Neural cell (in vitro differentiated cells): ENCODE measurements around the gene BMPR1A. TPM values are rescaled to one million over a fixed set of nuclear protein-coding genes. Genes with fewer than 3 reads are reported as not detected.

Experiments
- H2AFZ ChIP-seq: fragments of 200-600, 300-800 bp; sonication (generic), shearing (Covaris generic); 2 replicates; pipeline ENCODE4 v1.6.0; 2014; ENCODE audit warnings: low read depth, mild to moderate bottlenecking, antibody characterized with exemption, low read length, moderate library complexity
- H3F3A ChIP-seq: fragments of 200-600 bp; shearing (Covaris generic); 2 replicates; pipeline ENCODE4 v1.6.1; 2016; ENCODE audit warnings: mild to moderate bottlenecking, moderate library complexity, mixed read lengths, antibody characterized with exemption, low read length; ENCODE audit not compliant: insufficient read depth, poor library complexity, severe bottlenecking
- H3K27ac ChIP-seq: fragments of 200-600, 300-800 bp; sonication (generic), shearing (Covaris generic); 2 replicates; pipeline ENCODE4 v1.5.1; 2014; ENCODE audit warnings: mild to moderate bottlenecking, low read length, moderate library complexity
- H3K27me3 ChIP-seq: fragments of 300-800, 200-600 bp; sonication (generic), shearing (Covaris generic); 2 replicates; pipeline ENCODE4 v1.6.0; 2014; ENCODE audit warnings: mild to moderate bottlenecking, low read depth, low read length, moderate library complexity; ENCODE audit not compliant: insufficient read depth
- H3K36me3 ChIP-seq: fragments of 300-800, 200-600 bp; sonication (generic), shearing (Covaris generic); 2 replicates; pipeline ENCODE4 v1.5.1; 2014; ENCODE audit warnings: mild to moderate bottlenecking, antibody characterized with exemption, low read length, moderate library complexity; ENCODE audit not compliant: insufficient read depth
- H3K4me2 ChIP-seq: fragments of 300-800, 200-600 bp; sonication (generic), shearing (Covaris generic); 2 replicates; pipeline ENCODE4 v1.6.0; 2014; ENCODE audit warnings: mild to moderate bottlenecking, low read length
- H3K4me3 ChIP-seq: fragments of 300-800, 200-600 bp; sonication (generic), shearing (Covaris generic); 2 replicates; pipeline ENCODE4 v1.5.1; 2014; ENCODE audit warnings: mild to moderate bottlenecking, low read length, moderate library complexity
- H3K79me2 ChIP-seq: fragments of 200-600 bp; shearing (Covaris generic); replicated peaks from 2 replicates; pipeline ENCODE4 v1.6.0; 2014; ENCODE audit warnings: mild to moderate bottlenecking, low read length, moderate library complexity; ENCODE audit not compliant: insufficient read depth
- H3K9ac ChIP-seq: fragments of 300-800, 200-600 bp; sonication (generic), shearing (Covaris generic); 2 replicates; pipeline ENCODE4 v1.6.1; 2016; ENCODE audit warnings: mild to moderate bottlenecking, low read length, mixed read lengths
- H3K9me2 ChIP-seq: fragments of 200-600 bp; shearing (Covaris generic); 2 replicates; pipeline ENCODE4 v1.6.1; 2016; ENCODE audit warnings: mild to moderate bottlenecking, low read length, mixed read lengths; ENCODE audit not compliant: insufficient read depth
- H3K9me3 ChIP-seq: fragments of 200-600, 300-800 bp; sonication (generic), shearing (Covaris generic); 2 replicates; pipeline ENCODE4 v1.6.1; 2016; ENCODE audit warnings: mild to moderate bottlenecking, mixed run types, low read length, moderate library complexity, mixed read lengths
- H4K20me1 ChIP-seq: fragments of 200-600 bp; shearing (Covaris generic); 2 replicates; pipeline ENCODE4 v1.6.1; 2016; ENCODE audit warnings: mild to moderate bottlenecking, mixed run types; ENCODE audit not compliant: insufficient read depth
- EP300 ChIP-seq: fragments of 450-650 bp; conservative IDR thresholded peaks from 2 replicates; pipeline ENCODE4 v1.6.1; 2014; ENCODE audit warnings: antibody characterized with exemption, mild to moderate bottlenecking, moderate library complexity; ENCODE audit not compliant: poor library complexity, severe bottlenecking
- EZH2 ChIP-seq: fragments of 200-600, 300-800 bp; shearing (Covaris generic), sonication (generic); IDR thresholded peaks from 2 replicates; pipeline ENCODE4 v1.6.1; 2014; ENCODE audit warnings: antibody characterized with exemption, low read length, borderline replicate concordance, mild to moderate bottlenecking; ENCODE audit not compliant: insufficient read depth, poor library complexity, severe bottlenecking
- MXI1 ChIP-seq: fragments of 450-650 bp; conservative IDR thresholded peaks from 2 replicates; pipeline ENCODE4 v1.6.1; 2014; ENCODE audit warnings: antibody characterized with exemption, mild to moderate bottlenecking; ENCODE audit not compliant: poor library complexity, severe bottlenecking
- POLR2AphosphoS5 ChIP-seq: IDR thresholded peaks from 2 replicates; pipeline ENCODE4 v1.6.1; 2012
- RAD21 ChIP-seq: fragments of 450-650 bp; conservative IDR thresholded peaks from 2 replicates; pipeline ENCODE4 v1.6.1; 2014; ENCODE audit warnings: antibody characterized with exemption, mild to moderate bottlenecking, moderate library complexity
- SMC3 ChIP-seq: fragments of 450-650 bp; conservative IDR thresholded peaks from 2 replicates; pipeline ENCODE4 v1.6.1; 2014; ENCODE audit warnings: antibody characterized with exemption, mild to moderate bottlenecking, moderate library complexity; ENCODE audit not compliant: poor library complexity
- TAF1 ChIP-seq: IDR thresholded peaks from 2 replicates; pipeline ENCODE4 v1.6.1; 2012; ENCODE audit warnings: low read depth
- polyA plus RNA-seq: library from polyadenylated mRNA; depleted of rRNA; stranded (reverse); fragments of >200 nt; gene quantifications from 2 replicates; pipeline ENCODE4 v1.2.3, GENCODE V29; 2014
- TF ChIP-seq, protein P1 (sequence below): fragments of 450-650 bp; IDR thresholded peaks from 2 replicates; pipeline ENCODE4 v1.5.1; 2014; ENCODE audit warnings: antibody characterized with exemption, mild to moderate bottlenecking, moderate library complexity; ENCODE audit not compliant: poor library complexity, severe bottlenecking
- TF ChIP-seq, protein P2 (sequence below): IDR thresholded peaks from 2 replicates; pipeline ENCODE4 v1.6.1; 2012; ENCODE audit warnings: borderline replicate concordance

Gene BMPR1A
- polyA plus RNA-seq, 1 donor from 2014 or later: 29.9 TPM

DNA sequence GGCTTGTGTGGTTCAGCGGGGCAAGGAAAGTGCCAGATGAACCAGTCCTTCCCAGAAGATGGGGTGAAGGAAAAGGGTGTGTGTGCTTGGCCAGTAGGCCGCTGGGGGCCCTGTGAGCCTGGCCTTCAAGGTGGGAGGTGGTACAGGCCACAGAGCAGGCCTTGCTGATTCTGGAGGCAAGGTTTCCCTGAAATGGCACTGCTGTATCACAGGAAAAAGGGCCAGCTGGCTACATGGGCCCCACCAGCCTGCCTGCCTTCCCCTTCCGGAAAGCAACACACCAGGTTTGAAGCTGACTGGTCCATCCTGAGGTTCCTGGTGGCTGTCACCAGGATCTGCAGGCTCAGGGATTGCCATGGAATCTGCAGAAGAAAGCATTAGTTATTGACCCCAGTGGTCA, 188.5 kb downstream of the BMPR1A start:
- Histone ChIP-seq H3K79me2 (no peaks in the 10 kb centered on the region), H3K36me3 (no peaks in the 10 kb centered on the region), H3K4me2 (no peak overlapping the region), H3K9me3 (no peaks in the 10 kb centered on the region), H3K27ac (no peak overlapping the region), H3K9ac (no peak overlapping the region), H3K4me3 (no peak overlapping the region), H4K20me1 (no peaks in the 10 kb centered on the region), H2AFZ (no peak overlapping the region), H3K9me2 (no peaks in the 10 kb centered on the region), H3F3A (no peaks in the 10 kb centered on the region), H3K27me3 (no peaks in the 10 kb centered on the region)
- TF ChIP-seq, protein P1, sequence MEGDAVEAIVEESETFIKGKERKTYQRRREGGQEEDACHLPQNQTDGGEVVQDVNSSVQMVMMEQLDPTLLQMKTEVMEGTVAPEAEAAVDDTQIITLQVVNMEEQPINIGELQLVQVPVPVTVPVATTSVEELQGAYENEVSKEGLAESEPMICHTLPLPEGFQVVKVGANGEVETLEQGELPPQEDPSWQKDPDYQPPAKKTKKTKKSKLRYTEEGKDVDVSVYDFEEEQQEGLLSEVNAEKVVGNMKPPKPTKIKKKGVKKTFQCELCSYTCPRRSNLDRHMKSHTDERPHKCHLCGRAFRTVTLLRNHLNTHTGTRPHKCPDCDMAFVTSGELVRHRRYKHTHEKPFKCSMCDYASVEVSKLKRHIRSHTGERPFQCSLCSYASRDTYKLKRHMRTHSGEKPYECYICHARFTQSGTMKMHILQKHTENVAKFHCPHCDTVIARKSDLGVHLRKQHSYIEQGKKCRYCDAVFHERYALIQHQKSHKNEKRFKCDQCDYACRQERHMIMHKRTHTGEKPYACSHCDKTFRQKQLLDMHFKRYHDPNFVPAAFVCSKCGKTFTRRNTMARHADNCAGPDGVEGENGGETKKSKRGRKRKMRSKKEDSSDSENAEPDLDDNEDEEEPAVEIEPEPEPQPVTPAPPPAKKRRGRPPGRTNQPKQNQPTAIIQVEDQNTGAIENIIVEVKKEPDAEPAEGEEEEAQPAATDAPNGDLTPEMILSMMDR: no peak
- TF ChIP-seq RAD21 (no peak), MXI1 (no peak), EZH2 (no peak), TAF1 (no peak), EP300 (no peak)

DNA sequence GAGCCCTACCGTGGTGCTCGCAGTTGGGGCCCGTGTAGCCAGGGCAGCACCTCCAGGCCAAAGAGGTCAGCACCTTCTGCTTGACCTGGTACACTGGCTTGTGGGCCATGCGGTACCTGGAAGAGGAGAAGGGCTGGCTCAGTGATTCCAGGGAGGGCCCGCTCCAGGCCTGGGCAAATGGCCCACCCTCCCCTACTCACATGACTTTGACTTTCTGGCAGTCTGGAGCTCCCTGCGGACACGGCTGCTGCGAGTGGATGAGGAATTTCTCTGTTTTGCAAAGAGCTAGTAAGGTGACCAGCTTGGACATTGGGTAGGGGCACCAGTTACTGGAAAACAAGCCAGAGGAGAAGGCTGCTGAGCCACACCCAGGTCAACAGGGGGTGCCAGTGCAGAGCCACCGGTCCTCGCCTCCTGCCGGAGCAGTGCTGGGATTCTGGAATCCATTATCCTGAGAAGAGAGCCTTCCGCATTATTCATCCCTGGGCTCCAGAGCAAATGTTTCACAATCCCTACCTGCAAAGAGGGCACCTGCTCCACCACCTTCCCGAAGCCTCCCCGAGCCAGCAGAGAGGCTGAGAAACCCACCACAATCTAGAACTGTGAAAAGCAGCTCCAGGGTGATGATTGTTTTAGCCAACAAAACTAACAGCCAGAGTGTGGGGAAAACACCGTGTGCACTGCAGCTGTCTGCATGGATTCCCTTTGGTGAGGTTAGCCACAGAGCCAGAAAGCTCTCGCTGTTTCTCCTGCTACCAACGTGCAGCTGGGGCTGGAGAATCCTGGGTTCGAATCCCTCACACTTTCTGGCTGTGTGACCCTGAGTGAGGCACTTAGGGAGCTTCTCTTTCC, 189.2 kb downstream of the BMPR1A start:
- no peaks in the 10 kb centered on the region for H3K9me3 ChIP-seq
- H3K27ac ChIP-seq: no peak overlapping the region
- H3K9me2 ChIP-seq: no peaks in the 10 kb centered on the region
- no peak for TF ChIP-seq EP300
- TF ChIP-seq TAF1: no peak
- TF ChIP-seq MXI1: no peak
- TF ChIP-seq SMC3: no peak
- no peaks in the 10 kb centered on the region for H3F3A ChIP-seq
- no peak overlapping the region for H2AFZ ChIP-seq
- H3K4me3 ChIP-seq: no peak overlapping the region
- H3K79me2 ChIP-seq: no peaks in the 10 kb centered on the region
- H3K36me3 ChIP-seq: no peaks in the 10 kb centered on the region
- no peak overlapping the region for H3K9ac ChIP-seq
- no peaks in the 10 kb centered on the region for H3K27me3 ChIP-seq
- H4K20me1 ChIP-seq: no peaks in the 10 kb centered on the region
- H3K4me2 ChIP-seq: no peak overlapping the region

DNA sequence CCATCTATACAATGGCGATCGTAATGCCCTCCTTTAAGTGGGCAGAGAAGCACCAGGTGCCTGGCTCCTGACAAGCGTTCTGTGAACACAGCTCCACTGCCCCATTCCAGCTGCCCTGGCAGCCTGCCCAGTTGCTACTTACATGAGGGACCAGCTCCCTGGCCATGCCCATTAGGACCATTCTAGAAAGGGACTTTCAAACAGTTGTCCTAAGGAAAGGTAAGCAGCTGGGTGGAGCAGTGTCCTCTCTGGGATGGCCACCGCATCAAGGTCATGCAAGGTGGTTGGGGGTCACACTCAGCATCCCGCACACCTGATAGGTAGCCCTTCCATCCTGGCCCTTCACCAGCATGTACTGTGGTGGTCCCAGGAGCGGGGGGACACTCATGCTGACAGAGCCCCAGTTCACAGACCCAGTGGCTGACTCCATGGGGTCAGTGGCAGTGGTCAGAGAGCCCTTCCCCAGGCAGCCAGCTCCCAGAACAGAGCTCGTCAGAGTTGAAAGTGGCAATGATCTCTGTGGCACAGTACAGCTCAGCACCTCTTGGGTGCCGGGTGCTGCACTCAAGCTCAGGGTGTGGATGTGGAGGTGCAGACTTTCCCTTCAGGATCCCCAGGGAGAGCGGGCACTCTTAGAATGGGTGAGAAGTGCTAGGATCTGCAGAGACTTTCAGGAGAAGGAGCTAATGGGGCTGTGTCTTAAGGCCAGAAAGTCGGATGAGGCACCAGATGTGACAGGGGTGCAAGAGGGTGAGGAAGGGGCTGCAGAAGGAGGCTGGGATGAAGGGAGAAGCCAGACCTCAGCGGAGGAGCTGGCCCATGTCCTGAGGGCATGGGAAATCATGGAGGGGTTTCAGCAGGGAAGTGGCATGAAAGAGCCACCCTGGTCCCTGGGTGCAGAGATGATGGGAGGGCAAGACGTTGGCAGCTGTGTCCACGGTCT, 190.1 kb downstream of the BMPR1A start:
- H4K20me1 ChIP-seq: no peaks in the 10 kb centered on the region
- no peaks in the 10 kb centered on the region for H3F3A ChIP-seq
- no peaks in the 10 kb centered on the region for H3K9me3 ChIP-seq
- H3K36me3 ChIP-seq: no peaks in the 10 kb centered on the region
- no peaks in the 10 kb centered on the region for H3K9me2 ChIP-seq
- H3K4me2 ChIP-seq: no peak overlapping the region
- no peak overlapping the region for H3K4me3 ChIP-seq
- H3K9ac ChIP-seq: no peak overlapping the region
- H3K27me3 ChIP-seq: no peaks in the 10 kb centered on the region
- TF ChIP-seq, protein P1: no peak
- TF ChIP-seq TAF1 (no peak), EP300 (no peak), POLR2AphosphoS5 (no peak), EZH2 (no peak), SMC3 (no peak), MXI1 (no peak), RAD21 (no peak)
- TF ChIP-seq, protein P2, sequence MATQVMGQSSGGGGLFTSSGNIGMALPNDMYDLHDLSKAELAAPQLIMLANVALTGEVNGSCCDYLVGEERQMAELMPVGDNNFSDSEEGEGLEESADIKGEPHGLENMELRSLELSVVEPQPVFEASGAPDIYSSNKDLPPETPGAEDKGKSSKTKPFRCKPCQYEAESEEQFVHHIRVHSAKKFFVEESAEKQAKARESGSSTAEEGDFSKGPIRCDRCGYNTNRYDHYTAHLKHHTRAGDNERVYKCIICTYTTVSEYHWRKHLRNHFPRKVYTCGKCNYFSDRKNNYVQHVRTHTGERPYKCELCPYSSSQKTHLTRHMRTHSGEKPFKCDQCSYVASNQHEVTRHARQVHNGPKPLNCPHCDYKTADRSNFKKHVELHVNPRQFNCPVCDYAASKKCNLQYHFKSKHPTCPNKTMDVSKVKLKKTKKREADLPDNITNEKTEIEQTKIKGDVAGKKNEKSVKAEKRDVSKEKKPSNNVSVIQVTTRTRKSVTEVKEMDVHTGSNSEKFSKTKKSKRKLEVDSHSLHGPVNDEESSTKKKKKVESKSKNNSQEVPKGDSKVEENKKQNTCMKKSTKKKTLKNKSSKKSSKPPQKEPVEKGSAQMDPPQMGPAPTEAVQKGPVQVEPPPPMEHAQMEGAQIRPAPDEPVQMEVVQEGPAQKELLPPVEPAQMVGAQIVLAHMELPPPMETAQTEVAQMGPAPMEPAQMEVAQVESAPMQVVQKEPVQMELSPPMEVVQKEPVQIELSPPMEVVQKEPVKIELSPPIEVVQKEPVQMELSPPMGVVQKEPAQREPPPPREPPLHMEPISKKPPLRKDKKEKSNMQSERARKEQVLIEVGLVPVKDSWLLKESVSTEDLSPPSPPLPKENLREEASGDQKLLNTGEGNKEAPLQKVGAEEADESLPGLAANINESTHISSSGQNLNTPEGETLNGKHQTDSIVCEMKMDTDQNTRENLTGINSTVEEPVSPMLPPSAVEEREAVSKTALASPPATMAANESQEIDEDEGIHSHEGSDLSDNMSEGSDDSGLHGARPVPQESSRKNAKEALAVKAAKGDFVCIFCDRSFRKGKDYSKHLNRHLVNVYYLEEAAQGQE: no peak
- no peak overlapping the region for H2AFZ ChIP-seq
- no peaks in the 10 kb centered on the region for H3K79me2 ChIP-seq
- no peak overlapping the region for H3K27ac ChIP-seq
